Measurements from ENCODE around the gene TMEM196.

TMEM196 gene

DNA sequence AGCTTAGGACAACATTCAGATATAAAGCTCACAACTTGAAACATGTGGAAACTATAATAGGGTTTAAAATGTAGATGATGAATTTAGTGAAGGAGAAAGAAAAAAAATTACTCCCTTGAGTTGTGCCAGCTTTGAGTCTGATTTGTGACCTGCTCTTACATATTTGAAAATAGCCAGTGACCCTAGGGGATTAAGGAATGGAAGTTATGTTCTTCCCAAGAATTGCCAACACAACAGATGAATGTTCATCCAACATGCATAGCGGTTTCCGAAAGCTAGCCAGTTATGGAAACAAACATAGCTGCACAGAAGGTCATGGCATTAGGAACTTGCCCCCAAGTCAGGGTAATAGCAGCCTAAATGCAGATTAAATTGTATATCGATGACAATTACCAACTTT, 10.8 kb downstream of the TMEM196 start:
- Histone ChIP-seq H3K36me3 (no peaks in the 10 kb centered on the region), H3K4me3 (no peak overlapping the region), H3K27me3 (no peaks in the 10 kb centered on the region), H3K4me1 (no peaks in the 10 kb centered on the region), H3K9me3 (no peaks in the 10 kb centered on the region), H3K9ac (no peak overlapping the region), H3K4me2 (no peak overlapping the region), H4K20me1 (no peaks in the 10 kb centered on the region), H3K27ac (no peak overlapping the region)
- TF ChIP-seq Cebpa-rat (IDR thresholded peaks at IDR 0.05): no peak

DNA sequence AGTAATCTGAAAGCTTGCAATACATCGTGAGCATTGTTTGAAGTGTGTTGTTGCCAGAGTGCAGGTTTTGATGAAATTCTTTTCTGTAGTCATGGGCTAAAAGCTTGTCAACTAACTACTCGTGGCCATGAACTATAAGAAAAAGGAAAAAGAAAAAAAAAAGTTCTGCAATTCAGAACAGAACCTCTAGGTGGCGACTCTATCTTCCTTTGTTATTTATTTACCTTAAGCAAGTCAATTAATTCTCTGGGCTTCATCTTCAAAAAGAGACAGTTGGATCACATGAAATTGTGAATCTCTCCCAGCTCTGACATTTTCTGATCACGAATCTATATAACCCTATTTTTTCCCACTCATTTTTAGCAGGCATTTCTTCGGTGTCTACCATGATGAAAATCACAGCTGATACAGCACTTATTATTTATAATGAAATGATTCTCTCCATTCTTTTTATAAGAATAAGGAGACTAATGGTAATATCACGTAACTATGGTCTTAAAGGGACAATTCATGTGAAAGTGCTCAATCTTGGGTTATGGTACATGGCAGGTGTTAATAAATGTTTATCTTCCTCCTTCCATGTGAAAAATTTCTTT, 18.8 kb downstream of the TMEM196 start:
- Histone ChIP-seq H3K9ac (no peak overlapping the region), H3K36me3 (no peaks in the 10 kb centered on the region), H3K27me3 (no peaks in the 10 kb centered on the region), H3K9me3 (no peaks in the 10 kb centered on the region), H4K20me1 (no peaks in the 10 kb centered on the region), H3K4me1 (no peaks in the 10 kb centered on the region), H3K4me3 (no peak overlapping the region), H3K27ac (no peak overlapping the region), H3K4me2 (no peak overlapping the region)
- no peak for TF ChIP-seq Cebpa-rat (IDR thresholded peaks at IDR 0.05)

DNA sequence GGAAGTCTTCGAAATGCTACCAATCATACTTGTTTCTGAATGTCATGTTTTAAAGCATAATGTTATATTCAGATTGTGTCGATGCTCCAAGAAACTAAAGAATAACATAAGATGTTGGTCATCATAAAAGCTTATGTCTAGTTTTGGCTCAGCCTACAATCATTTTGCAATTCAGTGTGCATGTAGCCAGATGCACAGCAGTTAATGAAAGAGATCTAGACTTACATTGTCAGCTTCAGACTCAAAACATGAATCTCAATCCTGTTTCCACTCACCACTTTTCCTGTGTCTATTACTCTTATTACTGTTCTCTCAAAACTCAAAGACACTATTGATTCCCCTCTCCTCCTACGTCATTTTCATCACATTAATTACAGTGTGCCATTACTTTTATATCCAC, 21.4 kb downstream of the TMEM196 start:
- Histone ChIP-seq H3K4me1 (no peaks in the 10 kb centered on the region), H3K4me3 (no peak overlapping the region), H3K27ac (no peak overlapping the region), H3K27me3 (no peaks in the 10 kb centered on the region), H3K9me3 (no peaks in the 10 kb centered on the region), H3K4me2 (no peak overlapping the region), H3K9ac (no peak overlapping the region), H3K36me3 (no peaks in the 10 kb centered on the region), H4K20me1 (no peaks in the 10 kb centered on the region)
- no peak for TF ChIP-seq Cebpa-rat (IDR thresholded peaks at IDR 0.05)

DNA sequence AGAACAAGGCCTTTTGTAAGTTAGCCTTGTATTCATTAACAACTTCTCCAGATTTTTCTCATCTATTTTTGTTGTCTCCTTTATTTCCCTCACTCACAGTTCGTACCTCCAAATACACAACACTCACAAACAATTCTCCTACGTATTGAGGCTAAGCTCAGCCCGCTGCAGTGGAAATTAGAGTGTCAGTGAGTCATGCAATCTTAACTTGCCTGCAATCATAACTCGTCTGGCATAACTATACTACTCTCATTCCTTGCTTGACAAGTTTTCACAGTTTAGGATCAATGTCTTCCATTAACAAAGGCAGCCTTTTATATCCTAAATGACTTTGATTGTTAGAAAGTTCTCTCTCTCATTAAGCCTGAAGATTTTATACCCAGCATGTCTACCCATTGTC, 23.8 kb downstream of the TMEM196 start:
- H3K27ac ChIP-seq: no peak overlapping the region
- no peak for TF ChIP-seq Cebpa-rat (IDR thresholded peaks at IDR 0.05)

DNA sequence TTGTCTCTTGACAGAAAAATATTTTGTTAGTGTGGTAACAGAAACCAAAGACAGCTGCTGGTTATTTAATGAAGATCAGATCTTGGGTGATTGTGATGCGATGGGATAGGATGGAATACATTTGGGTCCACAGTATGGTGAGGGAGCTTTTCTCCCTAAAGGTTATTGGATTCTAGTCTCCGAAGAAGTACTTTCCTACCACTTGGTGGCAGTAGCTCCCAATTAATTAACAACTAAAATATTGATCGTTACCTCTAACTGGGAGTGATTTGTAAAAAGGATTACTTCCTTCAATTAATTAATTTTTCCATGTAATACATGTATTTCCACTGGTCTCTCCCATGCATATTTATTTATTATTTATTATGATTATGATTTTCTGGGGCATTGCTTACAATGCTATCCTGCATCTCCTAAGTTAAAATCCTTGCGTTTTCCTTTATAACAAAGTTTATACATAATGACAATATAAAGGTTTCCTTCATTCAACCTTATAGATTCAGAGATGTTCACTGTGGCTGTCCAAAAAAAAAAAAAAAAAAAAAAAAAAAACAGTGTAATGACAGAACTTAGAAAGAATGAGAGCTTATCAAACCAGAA, 25.6 kb downstream of the TMEM196 start:
- H3K9ac ChIP-seq: no peak overlapping the region
- no peak overlapping the region for H3K4me3 ChIP-seq
- no peaks in the 10 kb centered on the region for H3K36me3 ChIP-seq
- no peaks in the 10 kb centered on the region for H4K20me1 ChIP-seq
- no peak overlapping the region for H3K4me2 ChIP-seq
- no peak overlapping the region for H3K27ac ChIP-seq
- no peaks in the 10 kb centered on the region for H3K4me1 ChIP-seq
- H3K27me3 ChIP-seq: no peaks in the 10 kb centered on the region
- no peaks in the 10 kb centered on the region for H3K9me3 ChIP-seq
- TF ChIP-seq Cebpa-rat (IDR thresholded peaks at IDR 0.05): no peak

More for the DNA sequence above, 23.8 kb downstream of the TMEM196 start:
- H3K9me3 ChIP-seq: no peaks in the 10 kb centered on the region
- H3K4me2 ChIP-seq: no peak overlapping the region
- H3K27me3 ChIP-seq: no peaks in the 10 kb centered on the region
- H3K9ac ChIP-seq: no peak overlapping the region
- no peaks in the 10 kb centered on the region for H3K4me1 ChIP-seq
- no peak overlapping the region for H3K4me3 ChIP-seq
- no peaks in the 10 kb centered on the region for H3K36me3 ChIP-seq
- H4K20me1 ChIP-seq: no peaks in the 10 kb centered on the region

DNA sequence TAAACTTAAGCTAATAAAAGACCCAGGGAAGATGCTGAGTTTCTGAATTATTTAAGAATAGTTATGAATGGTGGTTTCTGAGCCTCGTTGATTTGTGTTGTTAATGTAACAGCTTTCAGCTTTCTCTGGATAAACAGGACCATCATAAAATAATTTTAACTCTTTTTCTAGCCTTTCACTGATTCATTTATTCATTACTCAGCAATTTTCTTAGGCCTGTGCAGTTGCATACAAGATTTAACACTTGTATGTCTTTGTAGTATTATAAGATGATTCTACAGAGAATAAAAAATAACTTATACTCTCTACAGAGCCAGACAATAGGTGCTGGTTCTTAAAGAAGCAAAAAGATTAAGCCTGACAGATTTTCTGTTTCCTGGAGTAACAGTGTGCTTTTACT, 29.3 kb downstream of the TMEM196 start:
- Histone ChIP-seq H3K9ac (no peak overlapping the region), H3K4me2 (no peak overlapping the region), H3K27ac (no peak overlapping the region), H3K36me3 (no peaks in the 10 kb centered on the region), H3K4me1 (no peaks in the 10 kb centered on the region), H3K9me3 (no peaks in the 10 kb centered on the region), H3K4me3 (no peak overlapping the region), H4K20me1 (no peaks in the 10 kb centered on the region), H3K27me3 (no peaks in the 10 kb centered on the region)
- TF ChIP-seq Cebpa-rat (IDR thresholded peaks at IDR 0.05): no peak

DNA sequence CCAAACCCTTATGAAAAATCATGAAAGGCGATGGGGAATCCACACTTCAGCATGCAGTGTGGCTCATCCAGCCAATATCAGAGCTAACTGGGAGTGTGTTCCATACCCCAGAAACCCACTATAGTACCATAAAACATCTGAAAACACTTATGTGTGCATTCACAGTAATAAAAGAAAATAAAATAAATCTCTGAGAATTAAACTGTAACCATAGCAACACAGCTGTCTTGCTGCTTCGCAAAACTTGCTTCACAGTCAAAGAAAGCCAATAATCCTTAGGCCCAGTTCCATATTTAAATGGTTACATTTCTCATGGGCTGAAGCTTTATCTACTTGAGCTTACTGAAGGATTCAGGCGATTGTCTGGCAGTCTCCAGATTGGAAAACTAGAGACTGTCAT, 44.7 kb downstream of the TMEM196 start:
- Histone ChIP-seq H3K4me2 (no peak overlapping the region), H3K4me3 (no peak overlapping the region)
- no peak for TF ChIP-seq Cebpa-rat (IDR thresholded peaks at IDR 0.05)

DNA sequence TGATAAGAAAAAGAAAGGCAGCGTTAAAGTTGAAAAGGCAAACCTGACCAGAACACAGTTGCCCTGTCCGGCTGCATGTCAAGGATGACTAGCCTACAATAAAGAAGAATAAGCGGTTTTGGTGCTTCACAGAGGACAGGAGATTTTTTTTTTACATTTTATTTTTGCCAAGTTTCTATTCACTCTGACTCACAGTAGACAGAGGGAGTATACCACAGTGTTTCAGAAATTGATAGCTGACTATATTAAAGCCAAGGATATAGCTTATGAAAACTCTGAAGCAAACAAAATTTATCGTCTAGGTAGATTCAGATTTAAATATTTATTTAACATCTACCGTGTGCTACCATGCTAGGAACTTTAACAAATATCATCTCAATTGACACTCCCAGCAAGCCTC, 47.6 kb downstream of the TMEM196 start:
- no peak for TF ChIP-seq Cebpa-rat (IDR thresholded peaks at IDR 0.05)

More for the DNA sequence above, 44.7 kb downstream of the TMEM196 start:
- no peaks in the 10 kb centered on the region for H4K20me1 ChIP-seq
- H3K9ac ChIP-seq: no peak overlapping the region
- H3K27ac ChIP-seq: no peak overlapping the region
- no peaks in the 10 kb centered on the region for H3K27me3 ChIP-seq
- H3K4me1 ChIP-seq: no peaks in the 10 kb centered on the region
- no peaks in the 10 kb centered on the region for H3K9me3 ChIP-seq
- H3K36me3 ChIP-seq: no peaks in the 10 kb centered on the region

DNA sequence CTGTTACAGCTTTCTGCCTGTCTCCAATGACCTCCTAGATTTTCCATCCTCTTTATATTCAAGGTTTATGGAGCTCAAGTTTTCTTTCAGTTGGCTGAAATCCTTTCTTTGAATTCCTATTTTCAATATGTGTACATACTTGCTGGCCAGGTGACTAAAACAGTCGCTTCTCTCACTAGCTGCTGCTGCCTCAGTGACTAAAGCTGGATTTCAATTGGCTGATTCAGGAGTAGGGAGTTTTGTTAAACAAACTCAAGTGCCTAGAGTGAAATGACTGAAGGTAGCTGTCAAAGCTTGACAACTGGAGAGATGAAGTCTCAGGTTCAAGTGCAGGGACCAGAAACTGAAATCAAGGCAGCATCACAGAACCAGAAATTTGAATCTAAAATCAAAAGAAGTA, 57.9 kb downstream of the TMEM196 start:
- no peak for TF ChIP-seq Cebpa-rat (IDR thresholded peaks at IDR 0.05)
- Histone ChIP-seq H3K27ac (no peak overlapping the region), H4K20me1 (no peaks in the 10 kb centered on the region), H3K27me3 (no peaks in the 10 kb centered on the region), H3K9ac (no peak overlapping the region), H3K4me1 (no peaks in the 10 kb centered on the region), H3K4me2 (no peak overlapping the region), H3K36me3 (no peaks in the 10 kb centered on the region), H3K9me3 (no peaks in the 10 kb centered on the region), H3K4me3 (no peak overlapping the region)

More for the DNA sequence above, 47.6 kb downstream of the TMEM196 start:
- Histone ChIP-seq H3K4me1 (no peaks in the 10 kb centered on the region), H3K4me2 (no peak overlapping the region), H3K9me3 (no peaks in the 10 kb centered on the region), H3K4me3 (no peak overlapping the region), H3K9ac (no peak overlapping the region), H3K36me3 (no peaks in the 10 kb centered on the region), H3K27ac (no peak overlapping the region), H3K27me3 (no peaks in the 10 kb centered on the region), H4K20me1 (no peaks in the 10 kb centered on the region)

DNA sequence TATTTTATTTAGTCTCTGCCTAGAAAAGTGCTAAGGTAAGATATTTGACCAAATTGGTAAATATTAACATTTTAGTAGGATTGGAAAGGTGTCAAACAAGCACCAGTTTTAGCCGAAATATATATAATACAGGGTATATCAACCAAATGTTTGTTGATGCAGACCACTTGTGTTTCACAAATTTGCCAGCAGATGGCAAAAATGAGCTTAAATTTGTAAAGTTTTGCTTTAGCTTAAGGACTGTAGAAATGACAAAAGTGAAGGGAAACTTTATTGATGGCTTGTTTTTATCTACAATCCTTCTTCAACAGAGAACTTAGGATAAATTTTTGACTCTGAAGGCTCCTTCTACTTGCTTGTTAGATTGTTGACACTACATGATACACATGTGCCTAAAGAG, 59.7 kb downstream of the TMEM196 start:
- Histone ChIP-seq H4K20me1 (no peaks in the 10 kb centered on the region), H3K9me3 (no peaks in the 10 kb centered on the region), H3K36me3 (no peaks in the 10 kb centered on the region), H3K4me1 (peaks cover 6% of the 10 kb centered on the region; the same call in 1 of the 2 replicates), H3K4me3 (no peak overlapping the region), H3K9ac (no peak overlapping the region), H3K27me3 (no peaks in the 10 kb centered on the region), H3K27ac (no peak overlapping the region), H3K4me2 (no peak overlapping the region)
- TF ChIP-seq Cebpa-rat (IDR thresholded peaks at IDR 0.05): no peak

DNA sequence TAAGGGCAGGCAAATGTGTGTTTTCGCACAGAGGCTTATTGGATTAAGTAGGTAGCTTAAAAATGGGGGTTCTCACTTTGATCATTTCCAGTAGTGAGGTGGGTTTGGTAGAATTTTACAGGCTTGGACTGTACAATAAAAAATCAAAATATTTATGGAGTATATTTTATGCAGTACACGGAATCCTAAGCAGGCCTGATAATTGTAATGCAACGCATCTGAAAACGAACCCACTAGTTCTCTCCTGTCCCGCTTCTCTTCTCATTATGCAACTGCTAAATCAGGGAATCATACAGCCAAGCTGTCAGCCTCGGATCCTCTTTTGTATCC, 64.2 kb downstream of the TMEM196 start:
- H3K4me1 ChIP-seq: peaks cover 31% of the 10 kb centered on the region
- peak overlapping the region; percentile 38 for H3K4me2 ChIP-seq

More for the DNA sequence above, 64.2 kb downstream of the TMEM196 start:
- Histone ChIP-seq H3K4me3 (peak overlapping the region; percentile 94), H3K27me3 (no peaks in the 10 kb centered on the region), H4K20me1 (peaks cover 37% of the 10 kb centered on the region), H3K36me3 (peaks cover 12% of the 10 kb centered on the region), H3K9ac (no peak overlapping the region), H3K27ac (peak overlapping the region; percentile 27; the same call in 1 of the 2 replicates), H3K9me3 (no peaks in the 10 kb centered on the region)
- no peak for TF ChIP-seq Cebpa-rat (IDR thresholded peaks at IDR 0.05)

Data from BLaER1 (cell line).